ENCODE results near the gene NYAP1.

The NYAP1 gene

GRCh38 chr7:100490483-100491191, 6.9 kb downstream of the NYAP1 start:
- H3K79me2 ChIP-seq (ENCODE audit: control insufficient read depth, insufficient read depth, low read length, poor library complexity): no peaks in the 10 kb centered on the region
- peaks cover 0 to 3% of the 10 kb centered on the region in 2 experiments for H3K4me1 ChIP-seq (ENCODE audit: control insufficient read depth in 1 of 2, insufficient read depth in 2 of 2, low read length in 2 of 2)
- DNase-seq: no peak
- H2BK12ac ChIP-seq (ENCODE audit: low read length): no peak overlapping the region
- no peak overlapping the region for H4K8ac ChIP-seq (ENCODE audit: low read depth, low read length)
- peaks cover 1% of the 10 kb centered on the region for H3K79me1 ChIP-seq (ENCODE audit: low read length)
- H3K27ac ChIP-seq (ENCODE audit: low read depth, low read length): no peak overlapping the region
- no peak overlapping the region for H4K12ac ChIP-seq (ENCODE audit: low read depth, low read length)
- H3K4me3 ChIP-seq (ENCODE audit: low read depth, low read length): no peak overlapping the region
- H2AFZ ChIP-seq (ENCODE audit: insufficient read depth, low read length, poor library complexity): no peak overlapping the region
- no peak overlapping the region for H3K4ac ChIP-seq (ENCODE audit: low read depth, low read length)
- H4K91ac ChIP-seq (ENCODE audit: low read depth, low read length): no peak overlapping the region
- no peak overlapping the region for H3K4me2 ChIP-seq (ENCODE audit: low read length)
- H3K36me3 ChIP-seq (ENCODE audit: control insufficient read depth in 1 of 2, insufficient read depth in 2 of 2, low read length in 2 of 2): no peaks in the 10 kb centered on the region
- H2BK5ac ChIP-seq (ENCODE audit: low read depth, low read length, poor library complexity): no peak overlapping the region
- no peak overlapping the region for H3K18ac ChIP-seq (ENCODE audit: low read length)
- H3K23ac ChIP-seq (ENCODE audit: low read length): no peak overlapping the region
- no peak overlapping the region for H2AK5ac ChIP-seq (ENCODE audit: low read length)
- no CpG with 5 or more reads among the region's 25 CpGs for WGBS (ENCODE audit: extremely low coverage, insufficient coverage, insufficient read length)
- H3K14ac ChIP-seq (ENCODE audit: low read length): no peak overlapping the region
- no peak overlapping the region for H3K9ac ChIP-seq (ENCODE audit: low read length)
- H2BK120ac ChIP-seq (ENCODE audit: insufficient read depth, low read length, poor library complexity): no peak overlapping the region
- H3K27me3 ChIP-seq (ENCODE audit: insufficient read depth, low read length): peaks cover 3% of the 10 kb centered on the region
- peaks cover 1% of the 10 kb centered on the region for H3K9me3 ChIP-seq (ENCODE audit: insufficient read depth, low read depth, low read length)

GRCh38 chr7:100491192-100491578, 7.5 kb downstream of the NYAP1 start:
- no peak for DNase-seq
- Histone ChIP-seq H3K79me1 (ENCODE audit: low read length) (peaks cover 1% of the 10 kb centered on the region), H3K4me3 (ENCODE audit: low read depth, low read length) (no peak overlapping the region), H3K79me2 (ENCODE audit: control insufficient read depth, insufficient read depth, low read length, poor library complexity) (no peaks in the 10 kb centered on the region), H3K4me2 (ENCODE audit: low read length) (no peak overlapping the region), H4K8ac (ENCODE audit: low read depth, low read length) (no peak overlapping the region), H2AFZ (ENCODE audit: insufficient read depth, low read length, poor library complexity) (no peak overlapping the region), H3K18ac (ENCODE audit: low read length) (no peak overlapping the region), H4K12ac (ENCODE audit: low read depth, low read length) (no peak overlapping the region), H2BK12ac (ENCODE audit: low read length) (no peak overlapping the region), H2BK5ac (ENCODE audit: low read depth, low read length, poor library complexity) (no peak overlapping the region), H3K4me1 (ENCODE audit: control insufficient read depth in 1 of 2, insufficient read depth in 2 of 2, low read length in 2 of 2) (peaks cover 0 to 3% of the 10 kb centered on the region in 2 experiments), H2AK5ac (ENCODE audit: low read length) (no peak overlapping the region), H3K4ac (ENCODE audit: low read depth, low read length) (no peak overlapping the region), H3K9me3 (ENCODE audit: insufficient read depth, low read depth, low read length) (peaks cover 1% of the 10 kb centered on the region), H3K36me3 (ENCODE audit: control insufficient read depth in 1 of 2, insufficient read depth in 2 of 2, low read length in 2 of 2) (no peaks in the 10 kb centered on the region), H3K9ac (ENCODE audit: low read length) (no peak overlapping the region), H3K27me3 (ENCODE audit: insufficient read depth, low read length) (peaks cover 3% of the 10 kb centered on the region), H3K14ac (ENCODE audit: low read length) (no peak overlapping the region), H2BK120ac (ENCODE audit: insufficient read depth, low read length, poor library complexity) (no peak overlapping the region), H4K91ac (ENCODE audit: low read depth, low read length) (no peak overlapping the region), H3K27ac (ENCODE audit: low read depth, low read length) (no peak overlapping the region), H3K23ac (ENCODE audit: low read length) (no peak overlapping the region)
- WGBS (ENCODE audit: extremely low coverage, insufficient coverage, insufficient read length): no CpG with 5 or more reads among the region's 5 CpGs

- peaks cover 1% of the 10 kb centered on the region for H3K79me1 ChIP-seq (ENCODE audit: low read length)
- H2AFZ ChIP-seq (ENCODE audit: insufficient read depth, low read length, poor library complexity): no peak overlapping the region
- no peak for DNase-seq
- H3K27ac ChIP-seq (ENCODE audit: low read depth, low read length): no peak overlapping the region
- H4K91ac ChIP-seq (ENCODE audit: low read depth, low read length): no peak overlapping the region
- peaks cover 3% of the 10 kb centered on the region for H3K27me3 ChIP-seq (ENCODE audit: insufficient read depth, low read length)
- no CpG with 5 or more reads among the region's 5 CpGs for WGBS (ENCODE audit: extremely low coverage, insufficient coverage, insufficient read length)
- no peak overlapping the region for H4K8ac ChIP-seq (ENCODE audit: low read depth, low read length)
- H2BK12ac ChIP-seq (ENCODE audit: low read length): no peak overlapping the region
- no peak overlapping the region for H3K9ac ChIP-seq (ENCODE audit: low read length)
- H2AK5ac ChIP-seq (ENCODE audit: low read length): no peak overlapping the region
- peaks cover 1% of the 10 kb centered on the region for H3K9me3 ChIP-seq (ENCODE audit: insufficient read depth, low read depth, low read length)
- H3K18ac ChIP-seq (ENCODE audit: low read length): no peak overlapping the region
- H3K23ac ChIP-seq (ENCODE audit: low read length): no peak overlapping the region
- no peak overlapping the region for H3K4me3 ChIP-seq (ENCODE audit: low read depth, low read length)
- no peak overlapping the region for H2BK5ac ChIP-seq (ENCODE audit: low read depth, low read length, poor library complexity)
- H3K4me1 ChIP-seq (ENCODE audit: control insufficient read depth in 1 of 2, insufficient read depth in 2 of 2, low read length in 2 of 2): peaks cover 0 to 3% of the 10 kb centered on the region in 2 experiments
- H3K4ac ChIP-seq (ENCODE audit: low read depth, low read length): no peak overlapping the region
- H3K36me3 ChIP-seq (ENCODE audit: control insufficient read depth in 1 of 2, insufficient read depth in 2 of 2, low read length in 2 of 2): no peaks in the 10 kb centered on the region
- no peaks in the 10 kb centered on the region for H3K79me2 ChIP-seq (ENCODE audit: control insufficient read depth, insufficient read depth, low read length, poor library complexity)
- H3K14ac ChIP-seq (ENCODE audit: low read length): no peak overlapping the region
- peak overlapping the region; percentile 62 for H3K4me2 ChIP-seq (ENCODE audit: low read length)
- H4K12ac ChIP-seq (ENCODE audit: low read depth, low read length): no peak overlapping the region
- no peak overlapping the region for H2BK120ac ChIP-seq (ENCODE audit: insufficient read depth, low read length, poor library complexity)
Observed at GRCh38 chr7:100492738-100493475, 9.2 kb downstream of the NYAP1 start.

- H3K27ac ChIP-seq (ENCODE audit: low read depth, low read length): no peak overlapping the region
- no peak overlapping the region for H3K18ac ChIP-seq (ENCODE audit: low read length)
- DNase-seq: peak in 1 of 2 donors; percentile 31
- H2BK120ac ChIP-seq (ENCODE audit: insufficient read depth, low read length, poor library complexity): no peak overlapping the region
- H3K9me3 ChIP-seq (ENCODE audit: insufficient read depth, low read depth, low read length): peaks cover 1% of the 10 kb centered on the region
- no peaks in the 10 kb centered on the region for H3K79me2 ChIP-seq (ENCODE audit: control insufficient read depth, insufficient read depth, low read length, poor library complexity)
- no peak overlapping the region for H2AFZ ChIP-seq (ENCODE audit: insufficient read depth, low read length, poor library complexity)
- no peak overlapping the region for H3K23ac ChIP-seq (ENCODE audit: low read length)
- no peak overlapping the region for H2BK5ac ChIP-seq (ENCODE audit: low read depth, low read length, poor library complexity)
- peak overlapping the region; percentile 47 for H3K4me3 ChIP-seq (ENCODE audit: low read depth, low read length)
- no peak overlapping the region for H3K14ac ChIP-seq (ENCODE audit: low read length)
- peaks cover 1% of the 10 kb centered on the region for H3K79me1 ChIP-seq (ENCODE audit: low read length)
- H4K8ac ChIP-seq (ENCODE audit: low read depth, low read length): no peak overlapping the region
- H3K4me2 ChIP-seq (ENCODE audit: low read length): peak overlapping the region; percentile 62
- no peak overlapping the region for H3K4ac ChIP-seq (ENCODE audit: low read depth, low read length)
- H3K27me3 ChIP-seq (ENCODE audit: insufficient read depth, low read length): peaks cover 3% of the 10 kb centered on the region
- no peak overlapping the region for H4K12ac ChIP-seq (ENCODE audit: low read depth, low read length)
- peaks cover 0 to 3% of the 10 kb centered on the region in 2 experiments for H3K4me1 ChIP-seq (ENCODE audit: control insufficient read depth in 1 of 2, insufficient read depth in 2 of 2, low read length in 2 of 2)
- H2BK12ac ChIP-seq (ENCODE audit: low read length): no peak overlapping the region
- no CpG with 5 or more reads among the region's 56 CpGs for WGBS (ENCODE audit: extremely low coverage, insufficient coverage, insufficient read length)
- H3K9ac ChIP-seq (ENCODE audit: low read length): no peak overlapping the region
- H3K36me3 ChIP-seq (ENCODE audit: control insufficient read depth in 1 of 2, insufficient read depth in 2 of 2, low read length in 2 of 2): no peaks in the 10 kb centered on the region
- no peak overlapping the region for H4K91ac ChIP-seq (ENCODE audit: low read depth, low read length)
- no peak overlapping the region for H2AK5ac ChIP-seq (ENCODE audit: low read length)
Observed at GRCh38 chr7:100493476-100494264, 9.9 kb downstream of the NYAP1 start.

Measured in trophoblast cell (in vitro differentiated cells and primary cell).